K562 (cell line): ENCODE measurements around the gene TUT1. TPM values are rescaled to one million over a fixed set of nuclear protein-coding genes. Genes with fewer than 3 reads are reported as not detected.

ENCODE experiments used
- ATAC-seq: fragments of 200-7000 bp; cut with Tn5 transposase; 3 replicates; pipeline ENCODE4 v1.9.1; 2020; ENCODE audit warnings: moderate library complexity
- BruUV-seq: library from RNA; stranded (reverse); fragments of 400-500 nt; replicated peaks from 2 replicates; lab custom pipeline; 2021; lab: Mats Ljungman, UMichigan
- CTCF ChIA-PET: fragments of 300-600 bp; formaldehyde crosslinking; extraction: SDS; loops from one replicate; lab custom pipeline; 2021; ENCODE audit warnings: low intra/inter-chr PET ratio; lab: Yijun Ruan, JAX
- POLR2A ChIA-PET: fragments of 300-600, 350-650 bp; sonication (Branson Sonifier 250); formaldehyde crosslinking; extraction: SDS; loops from one replicate; lab custom pipeline; 2021; ENCODE audit warnings: antibody characterized with exemption, inconsistent platforms; lab: Yijun Ruan, JAX
- DNase-seq, 4 experiments: peaks; one replicate each; pipeline versions ENCODE4 v3.0.0 to v3.0.0-alpha.2; 2011 to 2018; ENCODE audit warnings: low spot score in 3 of 4, mixed read lengths in 3 of 4; ENCODE audit errors: extremely low read depth in 1 of 4
- FAIRE-seq: peaks from 2 replicates; lab custom pipeline; 2011; peaks lifted over from hg19 to GRCh38; lab: Jason Lieb, UNC
- H2AFZ ChIP-seq: 2 replicates; pipeline ENCODE4 v1.6.0; 2011; ENCODE audit warnings: low read depth, low read length, control low read depth, inconsistent platforms
- H3K27ac ChIP-seq: fragments of 200-600 bp; 3 replicates; pipeline ENCODE4 v1.8.0; 2011; ENCODE audit warnings: low read depth, mild to moderate bottlenecking, control low read depth, inconsistent platforms, low read length, moderate library complexity, mixed read lengths; ENCODE audit errors: extremely low read depth
- H3K27me3 ChIP-seq, 2 experiments: fragments of 300-600 bp in 1 of 2; 2 replicates in 1 of 2; 3 replicates in 1 of 2; pipeline versions ENCODE4 v1.6.0 to v1.8.0; 2011; ENCODE audit warnings: inconsistent platforms in 2 of 2, low read length in 2 of 2, mild to moderate bottlenecking in 1 of 2, mixed read lengths in 1 of 2, moderate library complexity in 1 of 2; ENCODE audit not compliant: control insufficient read depth in 2 of 2, insufficient read depth in 2 of 2
- H3K36me3 ChIP-seq: fragments of 300-600 bp; 3 replicates; pipeline ENCODE4 v1.8.0; 2011; ENCODE audit warnings: mild to moderate bottlenecking, low read length, inconsistent platforms; ENCODE audit not compliant: control insufficient read depth, insufficient read depth
- H3K4me1 ChIP-seq, 2 experiments: fragments of 200-600 bp in 1 of 2; replicated peaks in 1 of 2; 2 replicates in 1 of 2; 3 replicates in 1 of 2; pipeline versions ENCODE4 v1.5.1 to v1.8.0; 2011; ENCODE audit warnings: inconsistent platforms in 2 of 2, low read length in 2 of 2, mild to moderate bottlenecking in 1 of 2, mixed read lengths in 1 of 2, moderate library complexity in 1 of 2; ENCODE audit not compliant: control insufficient read depth in 2 of 2, insufficient read depth in 2 of 2
- H3K4me2 ChIP-seq: 2 replicates; pipeline ENCODE4 v1.6.1; 2011; ENCODE audit warnings: low read length, control low read depth, inconsistent platforms, mixed read lengths; ENCODE audit not compliant: insufficient read depth
- H3K4me3 ChIP-seq: fragments of 200-600 bp; sonication (generic), shearing (Covaris generic); 2 replicates; pipeline ENCODE4 v1.5.1; 2016; ENCODE audit warnings: control low read depth, inconsistent platforms
- H3K79me2 ChIP-seq: fragments of 200-600 bp; 3 replicates; pipeline ENCODE4 v1.8.0; 2011; ENCODE audit warnings: low read length, inconsistent platforms; ENCODE audit not compliant: control insufficient read depth, insufficient read depth
- H3K9ac ChIP-seq, 2 experiments: 2 replicates each; pipeline versions ENCODE4 v1.6.0 to v1.6.1; 2011; ENCODE audit warnings: low read depth in 2 of 2, low read length in 2 of 2, control low read depth in 1 of 2, inconsistent platforms in 1 of 2, mild to moderate bottlenecking in 1 of 2, mixed read lengths in 1 of 2; ENCODE audit not compliant: insufficient read depth in 1 of 2
- H3K9me1 ChIP-seq: one replicate; pipeline ENCODE4 v1.6.0; 2011; ENCODE audit warnings: inconsistent platforms, mild to moderate bottlenecking, low read length, moderate library complexity; ENCODE audit not compliant: control insufficient read depth, insufficient read depth
- H3K9me3 ChIP-seq: replicated peaks from 2 replicates; pipeline ENCODE4 v1.5.1; 2011; ENCODE audit warnings: low read depth, low read length, inconsistent platforms; ENCODE audit not compliant: control insufficient read depth, insufficient read depth
- H4K20me1 ChIP-seq: replicated peaks from 2 replicates; pipeline ENCODE4 v1.6.1; 2011; ENCODE audit warnings: low read length, inconsistent platforms, mixed read lengths; ENCODE audit not compliant: control insufficient read depth, insufficient read depth
- BACH1 ChIP-seq: fragments of 200-800 bp; sonication (Bioruptor generic); IDR thresholded peaks from 2 replicates; pipeline ENCODE4 v1.6.1; 2016; ENCODE audit warnings: missing genetic modification characterization, missing compliant biosample characterization
- EHMT2 ChIP-seq: fragments of 450-650 bp; IDR thresholded peaks from 2 replicates; pipeline ENCODE4 v1.6.1; 2018; ENCODE audit warnings: antibody characterized with exemption
- HNRNPK ChIP-seq: fragments of 200-400 bp; formaldehyde crosslinking; IDR thresholded peaks from one replicate; pipeline ENCODE4 v1.6.1; 2018; ENCODE audit warnings: mild to moderate bottlenecking, low read depth, low read length; ENCODE audit not compliant: poor library complexity, severe bottlenecking
- HNRNPLL ChIP-seq: fragments of 200-400 bp; formaldehyde crosslinking; IDR thresholded peaks from 2 replicates; pipeline ENCODE4 v1.6.1; 2017; ENCODE audit warnings: low read length, low read depth, mild to moderate bottlenecking; ENCODE audit not compliant: poor library complexity, severe bottlenecking
- ZC3H11A ChIP-seq: IDR thresholded peaks from 2 replicates; pipeline ENCODE4 v1.6.1; 2012; ENCODE audit warnings: low read depth, low read length, improper control_type of control experiment
- WGBS: fragments of 100-300 bp; shearing (Covaris generic); methylation state at CpG from one replicate; pipeline ENCODE4 v1.1.6; 2016; ENCODE audit warnings: low coverage, mixed read lengths; ENCODE audit not compliant: insufficient coverage; ENCODE audit errors: missing lambda C conversion rate; 5-methylcytosine and 5-hydroxymethylcytosine counted together
- in situ Hi-C: fragments of 300-500 bp; cut with MboI; formaldehyde crosslinking; loops from 4 replicates; pipeline ENCODE4 v1.15.0; 2018; ENCODE audit warnings: inconsistent platforms, mixed read lengths
- intact Hi-C: fragments of 100-400 bp; cut with micrococcal nuclease; formaldehyde crosslinking; loops from 2 replicates; pipeline ENCODE4 v1.14.2; 2022
- polyA plus RNA-seq, 8 experiments: library from polyadenylated mRNA; depleted of rRNA in 4 of 8; stranded (reverse) in 5 of 8; unstranded in 3 of 8; fragments of >200 nt; fragmentation: Nextera tagmentation in 2 of 8; fragmentation: Illumina TruSeq in 1 of 8; extraction: Ambion mirVana in 2 of 8; extraction: Trizol in 1 of 8; gene quantifications; 2 replicates each; pipeline versions ENCODE4 v1.2.1 to v1.2.3, GENCODE V29; 2011 to 2014; ENCODE audit warnings: inconsistent platforms in 1 of 8, missing spikeins in 1 of 8
- total RNA-seq, 7 experiments: library from RNA; depleted of rRNA in 6 of 7; stranded (reverse); fragments of >200 nt in 6 of 7; fragmentation: Illumina TruSeq in 2 of 7; extraction: Trizol in 2 of 7; gene quantifications; 2 replicates each; pipeline versions ENCODE4 v1.2.1 to v1.2.3, GENCODE V29; 2011 to 2021; ENCODE audit warnings: low replicate concordance in 1 of 7
- TF ChIP-seq, protein P1 (sequence below): fragments of 150-350 bp; IDR thresholded peaks from 2 replicates; pipeline ENCODE4 v1.6.1; 2014; ENCODE audit warnings: low read depth, mild to moderate bottlenecking, low read length, borderline replicate concordance
- TF ChIP-seq, protein P2 (sequence below): fragments of 450-650 bp; IDR thresholded peaks from 2 replicates; pipeline ENCODE4 v1.6.1; 2016; ENCODE audit warnings: mild to moderate bottlenecking, moderate library complexity

Gene TUT1
- total and polyA plus RNA-seq, 9 of the 15 experiments (the other 6 are each of a cell fraction or from before 2014, with no cell fraction given), result 0.66 to 44.3 (median 15.7) TPM

DNA sequence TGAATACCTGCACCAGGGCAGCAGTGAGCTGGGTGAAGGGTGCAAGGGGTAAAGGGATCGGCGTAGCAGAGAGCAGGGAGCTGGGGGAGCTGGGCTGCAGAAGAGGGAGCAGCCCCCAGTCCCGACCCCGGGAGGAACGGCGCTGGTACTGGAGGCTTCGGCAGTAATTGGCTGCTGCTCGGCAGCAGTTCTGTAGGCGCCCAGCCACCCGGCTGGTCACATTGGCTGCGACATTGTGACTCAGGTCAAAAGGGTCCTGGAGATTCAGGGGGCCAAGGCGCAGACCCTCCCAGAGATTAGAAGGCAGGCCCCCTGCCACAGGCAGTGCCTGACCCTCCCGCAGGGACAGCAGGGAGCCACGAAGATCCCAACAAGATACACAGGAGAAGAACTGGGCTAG lies 15.5 kb downstream of the TUT1 start:
- FAIRE-seq (no peak), DNase-seq (no peak), ATAC-seq (no peak)
- Histone ChIP-seq H3K4me1 (peaks cover 19 to 37% of the 10 kb centered on the region in 2 experiments; a peak in 4 of 5 replicates), H3K79me2 (peaks cover 45% of the 10 kb centered on the region), H3K27me3 (no peaks in the 10 kb centered on the region), H3K9me1 (no peaks in the 10 kb centered on the region), H3K9ac (peak overlapping the region in 1 of 2 experiments; percentile 98; a peak in 2 of 4 replicates), H3K9me3 (no peaks in the 10 kb centered on the region), H3K27ac (no peak overlapping the region; the same call in 2 of the 3 replicates), H3K4me3 (no peak overlapping the region), H4K20me1 (peaks cover 3% of the 10 kb centered on the region; the same call in 1 of the 2 replicates), H3K4me2 (no peak overlapping the region), H2AFZ (no peak overlapping the region), H3K36me3 (peaks cover 76% of the 10 kb centered on the region)
- BruUV-seq, result no TSS peak
- in situ Hi-C loops, result no loop called here
- ChIA-PET CTCF (no interaction called here), POLR2A (interaction anchor here (0.7 to 3.8 kb wide), 5 partner anchors 8 to 23 kb away, joined by 3 to 34 read pairs (median 13); partner anchors contain the start of gene TUT1)
- 90% methylated on average over 12 of the region's 14 CpGs for WGBS
- intact Hi-C loops, result no loop called here
- TF ChIP-seq, protein P1, sequence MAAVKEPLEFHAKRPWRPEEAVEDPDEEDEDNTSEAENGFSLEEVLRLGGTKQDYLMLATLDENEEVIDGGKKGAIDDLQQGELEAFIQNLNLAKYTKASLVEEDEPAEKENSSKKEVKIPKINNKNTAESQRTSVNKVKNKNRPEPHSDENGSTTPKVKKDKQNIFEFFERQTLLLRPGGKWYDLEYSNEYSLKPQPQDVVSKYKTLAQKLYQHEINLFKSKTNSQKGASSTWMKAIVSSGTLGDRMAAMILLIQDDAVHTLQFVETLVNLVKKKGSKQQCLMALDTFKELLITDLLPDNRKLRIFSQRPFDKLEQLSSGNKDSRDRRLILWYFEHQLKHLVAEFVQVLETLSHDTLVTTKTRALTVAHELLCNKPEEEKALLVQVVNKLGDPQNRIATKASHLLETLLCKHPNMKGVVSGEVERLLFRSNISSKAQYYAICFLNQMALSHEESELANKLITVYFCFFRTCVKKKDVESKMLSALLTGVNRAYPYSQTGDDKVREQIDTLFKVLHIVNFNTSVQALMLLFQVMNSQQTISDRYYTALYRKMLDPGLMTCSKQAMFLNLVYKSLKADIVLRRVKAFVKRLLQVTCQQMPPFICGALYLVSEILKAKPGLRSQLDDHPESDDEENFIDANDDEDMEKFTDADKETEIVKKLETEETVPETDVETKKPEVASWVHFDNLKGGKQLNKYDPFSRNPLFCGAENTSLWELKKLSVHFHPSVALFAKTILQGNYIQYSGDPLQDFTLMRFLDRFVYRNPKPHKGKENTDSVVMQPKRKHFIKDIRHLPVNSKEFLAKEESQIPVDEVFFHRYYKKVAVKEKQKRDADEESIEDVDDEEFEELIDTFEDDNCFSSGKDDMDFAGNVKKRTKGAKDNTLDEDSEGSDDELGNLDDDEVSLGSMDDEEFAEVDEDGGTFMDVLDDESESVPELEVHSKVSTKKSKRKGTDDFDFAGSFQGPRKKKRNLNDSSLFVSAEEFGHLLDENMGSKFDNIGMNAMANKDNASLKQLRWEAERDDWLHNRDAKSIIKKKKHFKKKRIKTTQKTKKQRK, result no peak
- TF ChIP-seq, protein P2, sequence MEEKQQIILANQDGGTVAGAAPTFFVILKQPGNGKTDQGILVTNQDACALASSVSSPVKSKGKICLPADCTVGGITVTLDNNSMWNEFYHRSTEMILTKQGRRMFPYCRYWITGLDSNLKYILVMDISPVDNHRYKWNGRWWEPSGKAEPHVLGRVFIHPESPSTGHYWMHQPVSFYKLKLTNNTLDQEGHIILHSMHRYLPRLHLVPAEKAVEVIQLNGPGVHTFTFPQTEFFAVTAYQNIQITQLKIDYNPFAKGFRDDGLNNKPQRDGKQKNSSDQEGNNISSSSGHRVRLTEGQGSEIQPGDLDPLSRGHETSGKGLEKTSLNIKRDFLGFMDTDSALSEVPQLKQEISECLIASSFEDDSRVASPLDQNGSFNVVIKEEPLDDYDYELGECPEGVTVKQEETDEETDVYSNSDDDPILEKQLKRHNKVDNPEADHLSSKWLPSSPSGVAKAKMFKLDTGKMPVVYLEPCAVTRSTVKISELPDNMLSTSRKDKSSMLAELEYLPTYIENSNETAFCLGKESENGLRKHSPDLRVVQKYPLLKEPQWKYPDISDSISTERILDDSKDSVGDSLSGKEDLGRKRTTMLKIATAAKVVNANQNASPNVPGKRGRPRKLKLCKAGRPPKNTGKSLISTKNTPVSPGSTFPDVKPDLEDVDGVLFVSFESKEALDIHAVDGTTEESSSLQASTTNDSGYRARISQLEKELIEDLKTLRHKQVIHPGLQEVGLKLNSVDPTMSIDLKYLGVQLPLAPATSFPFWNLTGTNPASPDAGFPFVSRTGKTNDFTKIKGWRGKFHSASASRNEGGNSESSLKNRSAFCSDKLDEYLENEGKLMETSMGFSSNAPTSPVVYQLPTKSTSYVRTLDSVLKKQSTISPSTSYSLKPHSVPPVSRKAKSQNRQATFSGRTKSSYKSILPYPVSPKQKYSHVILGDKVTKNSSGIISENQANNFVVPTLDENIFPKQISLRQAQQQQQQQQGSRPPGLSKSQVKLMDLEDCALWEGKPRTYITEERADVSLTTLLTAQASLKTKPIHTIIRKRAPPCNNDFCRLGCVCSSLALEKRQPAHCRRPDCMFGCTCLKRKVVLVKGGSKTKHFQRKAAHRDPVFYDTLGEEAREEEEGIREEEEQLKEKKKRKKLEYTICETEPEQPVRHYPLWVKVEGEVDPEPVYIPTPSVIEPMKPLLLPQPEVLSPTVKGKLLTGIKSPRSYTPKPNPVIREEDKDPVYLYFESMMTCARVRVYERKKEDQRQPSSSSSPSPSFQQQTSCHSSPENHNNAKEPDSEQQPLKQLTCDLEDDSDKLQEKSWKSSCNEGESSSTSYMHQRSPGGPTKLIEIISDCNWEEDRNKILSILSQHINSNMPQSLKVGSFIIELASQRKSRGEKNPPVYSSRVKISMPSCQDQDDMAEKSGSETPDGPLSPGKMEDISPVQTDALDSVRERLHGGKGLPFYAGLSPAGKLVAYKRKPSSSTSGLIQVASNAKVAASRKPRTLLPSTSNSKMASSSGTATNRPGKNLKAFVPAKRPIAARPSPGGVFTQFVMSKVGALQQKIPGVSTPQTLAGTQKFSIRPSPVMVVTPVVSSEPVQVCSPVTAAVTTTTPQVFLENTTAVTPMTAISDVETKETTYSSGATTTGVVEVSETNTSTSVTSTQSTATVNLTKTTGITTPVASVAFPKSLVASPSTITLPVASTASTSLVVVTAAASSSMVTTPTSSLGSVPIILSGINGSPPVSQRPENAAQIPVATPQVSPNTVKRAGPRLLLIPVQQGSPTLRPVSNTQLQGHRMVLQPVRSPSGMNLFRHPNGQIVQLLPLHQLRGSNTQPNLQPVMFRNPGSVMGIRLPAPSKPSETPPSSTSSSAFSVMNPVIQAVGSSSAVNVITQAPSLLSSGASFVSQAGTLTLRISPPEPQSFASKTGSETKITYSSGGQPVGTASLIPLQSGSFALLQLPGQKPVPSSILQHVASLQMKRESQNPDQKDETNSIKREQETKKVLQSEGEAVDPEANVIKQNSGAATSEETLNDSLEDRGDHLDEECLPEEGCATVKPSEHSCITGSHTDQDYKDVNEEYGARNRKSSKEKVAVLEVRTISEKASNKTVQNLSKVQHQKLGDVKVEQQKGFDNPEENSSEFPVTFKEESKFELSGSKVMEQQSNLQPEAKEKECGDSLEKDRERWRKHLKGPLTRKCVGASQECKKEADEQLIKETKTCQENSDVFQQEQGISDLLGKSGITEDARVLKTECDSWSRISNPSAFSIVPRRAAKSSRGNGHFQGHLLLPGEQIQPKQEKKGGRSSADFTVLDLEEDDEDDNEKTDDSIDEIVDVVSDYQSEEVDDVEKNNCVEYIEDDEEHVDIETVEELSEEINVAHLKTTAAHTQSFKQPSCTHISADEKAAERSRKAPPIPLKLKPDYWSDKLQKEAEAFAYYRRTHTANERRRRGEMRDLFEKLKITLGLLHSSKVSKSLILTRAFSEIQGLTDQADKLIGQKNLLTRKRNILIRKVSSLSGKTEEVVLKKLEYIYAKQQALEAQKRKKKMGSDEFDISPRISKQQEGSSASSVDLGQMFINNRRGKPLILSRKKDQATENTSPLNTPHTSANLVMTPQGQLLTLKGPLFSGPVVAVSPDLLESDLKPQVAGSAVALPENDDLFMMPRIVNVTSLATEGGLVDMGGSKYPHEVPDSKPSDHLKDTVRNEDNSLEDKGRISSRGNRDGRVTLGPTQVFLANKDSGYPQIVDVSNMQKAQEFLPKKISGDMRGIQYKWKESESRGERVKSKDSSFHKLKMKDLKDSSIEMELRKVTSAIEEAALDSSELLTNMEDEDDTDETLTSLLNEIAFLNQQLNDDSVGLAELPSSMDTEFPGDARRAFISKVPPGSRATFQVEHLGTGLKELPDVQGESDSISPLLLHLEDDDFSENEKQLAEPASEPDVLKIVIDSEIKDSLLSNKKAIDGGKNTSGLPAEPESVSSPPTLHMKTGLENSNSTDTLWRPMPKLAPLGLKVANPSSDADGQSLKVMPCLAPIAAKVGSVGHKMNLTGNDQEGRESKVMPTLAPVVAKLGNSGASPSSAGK, result no peak
- TF ChIP-seq BACH1 (no peak), HNRNPLL (no peak), ZC3H11A (no peak), HNRNPK (no peak), EHMT2 (no peak)
